Upper lobe of right lung (tissue), 1 donor: ENCODE measurements around the gene CDYL2. TPM values are rescaled to one million over a fixed set of nuclear protein-coding genes. Genes with fewer than 3 reads are reported as not detected.

Experiments
- ATAC-seq: fragments of 200-7000 bp; cut with Tn5 transposase; one replicate; pipeline ENCODE4 v1.9.1; 2020; ENCODE audit warnings: mild to moderate bottlenecking, moderate library complexity
- DNase-seq: peaks from one replicate; pipeline ENCODE4 v3.0.0-alpha.2; 2020
- H3K27ac ChIP-seq: fragments of 200-600 bp; one replicate; pipeline ENCODE4 v1.8.0; 2022
- H3K27me3 ChIP-seq: fragments of 200-600 bp; one replicate; pipeline ENCODE4 v1.8.0; 2022; ENCODE audit warnings: mild to moderate bottlenecking
- H3K36me3 ChIP-seq: fragments of 200-600 bp; one replicate; pipeline ENCODE4 v1.8.0; 2022
- H3K4me1 ChIP-seq: fragments of 200-600 bp; one replicate; pipeline ENCODE4 v1.8.0; 2022
- H3K4me3 ChIP-seq: fragments of 200-600 bp; one replicate; pipeline ENCODE4 v1.8.0; 2022; ENCODE audit warnings: mild to moderate bottlenecking
- H3K9me3 ChIP-seq: fragments of 200-600 bp; one replicate; pipeline ENCODE4 v1.8.0; 2022
- intact Hi-C: fragments of 100-400 bp; cut with DNase I; formaldehyde crosslinking; loops from one replicate; pipeline ENCODE4 v1.11.0; 2022
- total RNA-seq: library from RNA; stranded (reverse); fragmentation: NEBNext Ultra II Directional; extraction: Animal tissue kit (Norgen Biotek cat#: 25700); gene quantifications from one replicate; pipeline ENCODE4 v1.2.1, GENCODE V29; 2021
- TF ChIP-seq, protein P1 (sequence below): fragments of 200-600 bp; IDR thresholded peaks from one replicate; pipeline ENCODE4 v1.8.0; 2022; ENCODE audit warnings: antibody characterized with exemption
- donor health status: DM: no; HTN: yes; CAD: no; lungs with severe emphysema.

The CDYL2 gene
- total RNA-seq, 1 donor from 2014 or later = 21.0 TPM

DNA sequence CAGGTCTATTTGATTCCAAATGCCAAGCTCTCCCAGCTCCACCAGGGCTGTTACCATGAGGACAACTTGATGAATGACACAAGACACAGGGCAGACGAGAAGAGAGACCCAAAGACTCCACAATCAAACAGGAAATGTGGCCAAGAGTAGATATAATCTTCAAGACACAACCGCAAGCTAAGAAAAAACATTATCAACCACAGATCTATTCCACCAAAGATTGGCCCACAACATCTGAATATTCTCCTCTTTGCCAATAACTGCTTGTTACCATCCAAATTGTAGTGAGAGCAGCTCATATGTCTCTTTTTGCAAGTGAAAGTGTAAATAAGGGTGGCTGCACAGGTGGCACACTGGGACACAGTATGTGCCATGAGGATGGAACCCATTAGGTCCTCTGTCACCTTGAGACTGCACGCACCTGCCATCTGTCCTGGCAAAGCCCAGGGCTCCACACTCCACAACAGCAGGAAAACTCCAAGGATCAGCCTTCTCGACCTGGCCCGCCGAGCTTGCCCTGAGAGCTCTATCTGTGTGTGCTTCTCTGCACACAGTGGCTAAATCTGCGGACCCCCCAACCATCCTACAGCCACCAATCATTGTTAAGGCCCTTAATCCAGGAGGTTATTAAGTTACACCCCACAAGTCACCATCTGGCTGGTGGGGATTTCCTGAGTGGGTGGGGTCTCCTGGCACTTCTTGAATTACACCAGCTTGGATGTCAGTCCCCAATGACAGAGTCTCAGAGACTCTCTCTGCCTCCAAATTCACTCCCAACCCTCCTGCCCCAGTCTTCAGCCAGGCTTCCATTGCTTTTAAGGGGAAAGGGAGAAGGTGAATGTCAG lies 213.1 kb downstream of the CDYL2 start:
- intact Hi-C loops = no loop called here
- TF ChIP-seq, protein P1, sequence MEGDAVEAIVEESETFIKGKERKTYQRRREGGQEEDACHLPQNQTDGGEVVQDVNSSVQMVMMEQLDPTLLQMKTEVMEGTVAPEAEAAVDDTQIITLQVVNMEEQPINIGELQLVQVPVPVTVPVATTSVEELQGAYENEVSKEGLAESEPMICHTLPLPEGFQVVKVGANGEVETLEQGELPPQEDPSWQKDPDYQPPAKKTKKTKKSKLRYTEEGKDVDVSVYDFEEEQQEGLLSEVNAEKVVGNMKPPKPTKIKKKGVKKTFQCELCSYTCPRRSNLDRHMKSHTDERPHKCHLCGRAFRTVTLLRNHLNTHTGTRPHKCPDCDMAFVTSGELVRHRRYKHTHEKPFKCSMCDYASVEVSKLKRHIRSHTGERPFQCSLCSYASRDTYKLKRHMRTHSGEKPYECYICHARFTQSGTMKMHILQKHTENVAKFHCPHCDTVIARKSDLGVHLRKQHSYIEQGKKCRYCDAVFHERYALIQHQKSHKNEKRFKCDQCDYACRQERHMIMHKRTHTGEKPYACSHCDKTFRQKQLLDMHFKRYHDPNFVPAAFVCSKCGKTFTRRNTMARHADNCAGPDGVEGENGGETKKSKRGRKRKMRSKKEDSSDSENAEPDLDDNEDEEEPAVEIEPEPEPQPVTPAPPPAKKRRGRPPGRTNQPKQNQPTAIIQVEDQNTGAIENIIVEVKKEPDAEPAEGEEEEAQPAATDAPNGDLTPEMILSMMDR = no peak
- no peak for DNase-seq

DNA sequence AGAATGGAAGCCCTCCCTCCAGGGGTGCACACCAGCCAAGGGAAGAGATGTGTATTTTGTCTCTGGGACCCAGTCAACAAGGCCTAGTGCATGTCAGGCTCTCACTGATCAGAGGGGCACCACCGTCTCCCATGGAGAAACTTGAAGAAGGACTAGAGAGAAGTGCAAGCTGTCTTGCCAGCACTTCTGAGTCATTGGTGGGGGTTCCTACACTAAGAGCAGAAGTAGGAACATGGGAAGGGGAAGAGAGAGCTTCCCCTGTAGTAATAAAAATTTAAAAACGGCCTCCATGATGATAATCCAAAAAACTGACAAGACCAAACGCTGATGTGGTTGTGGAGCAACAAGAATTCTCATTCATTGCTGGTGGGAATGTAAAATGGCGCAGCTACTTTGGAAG lies 217.3 kb downstream of the CDYL2 start:
- Histone ChIP-seq H3K9me3 (no peaks in the 10 kb centered on the region), H3K27ac (no peak overlapping the region), H3K36me3 (no peaks in the 10 kb centered on the region), H3K4me3 (no peak overlapping the region), H3K27me3 (no peaks in the 10 kb centered on the region), H3K4me1 (no peaks in the 10 kb centered on the region)
- intact Hi-C loops = no loop called here
- TF ChIP-seq, protein P1 = no peak
- ATAC-seq = no peak
- DNase-seq = no peak

More for the DNA sequence above, 213.1 kb downstream of the CDYL2 start:
- Histone ChIP-seq H3K36me3 (no peaks in the 10 kb centered on the region), H3K27me3 (no peaks in the 10 kb centered on the region), H3K9me3 (no peaks in the 10 kb centered on the region), H3K27ac (no peak overlapping the region), H3K4me3 (no peak overlapping the region), H3K4me1 (no peaks in the 10 kb centered on the region)
- no peak for ATAC-seq

DNA sequence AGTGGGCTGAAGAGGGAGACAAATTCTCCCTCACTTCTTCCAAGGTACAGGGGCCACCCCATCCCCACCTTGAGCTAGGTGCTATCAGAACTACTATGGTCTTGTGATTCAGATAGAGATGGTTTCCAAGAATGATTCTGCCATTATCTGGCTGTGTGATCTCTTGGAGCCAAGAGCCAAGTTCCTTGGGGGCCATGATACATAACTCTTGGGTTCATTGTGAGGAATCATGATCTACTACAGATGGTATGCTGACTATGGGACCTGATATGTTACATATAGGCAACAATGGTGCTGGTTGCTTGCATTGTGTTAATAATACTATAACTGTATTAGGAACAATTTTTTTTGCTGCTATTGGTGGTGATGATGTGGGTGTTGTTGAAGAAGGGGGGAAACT lies 217.9 kb downstream of the CDYL2 start:
- intact Hi-C loops = no loop called here
- TF ChIP-seq, protein P1 = no peak

DNA sequence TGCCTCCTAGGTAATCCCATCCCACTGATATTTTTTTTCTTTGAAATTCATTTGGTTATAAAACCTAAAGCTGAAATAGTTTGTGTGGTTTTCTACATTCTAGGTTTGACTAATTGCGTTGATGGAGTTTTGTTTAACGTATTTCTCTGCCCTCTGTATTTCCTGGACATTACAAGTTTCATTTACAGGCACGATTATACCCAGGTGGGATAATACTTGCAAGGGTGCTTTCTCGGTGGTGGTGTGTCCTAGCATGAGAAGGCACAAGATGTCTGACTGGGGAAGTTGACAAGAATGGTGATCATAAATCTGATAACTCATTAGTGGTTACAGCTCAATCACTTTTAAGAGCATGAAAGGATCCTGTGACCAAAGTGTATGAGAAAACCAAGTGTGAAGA lies 218.6 kb downstream of the CDYL2 start:
- TF ChIP-seq, protein P1 = no peak

More for the DNA sequence above, 217.9 kb downstream of the CDYL2 start:
- Histone ChIP-seq H3K4me1 (no peaks in the 10 kb centered on the region), H3K27ac (no peak overlapping the region), H3K9me3 (no peaks in the 10 kb centered on the region), H3K36me3 (no peaks in the 10 kb centered on the region), H3K4me3 (no peak overlapping the region), H3K27me3 (no peaks in the 10 kb centered on the region)
- DNase-seq (no peak), ATAC-seq (no peak)

GRCh38 chr16:80583466-80583865 lies 220.9 kb downstream of the CDYL2 start:
- H3K27me3 ChIP-seq = no peaks in the 10 kb centered on the region
- no peaks in the 10 kb centered on the region for H3K4me1 ChIP-seq
- no peak overlapping the region for H3K27ac ChIP-seq
- ATAC-seq (no peak), DNase-seq (no peak)
- intact Hi-C loops = no loop called here
- H3K9me3 ChIP-seq = no peaks in the 10 kb centered on the region
- no peak overlapping the region for H3K4me3 ChIP-seq
- TF ChIP-seq, protein P1 = no peak
- no peaks in the 10 kb centered on the region for H3K36me3 ChIP-seq

More for the DNA sequence above, 218.6 kb downstream of the CDYL2 start:
- intact Hi-C loops = no loop called here
- Histone ChIP-seq H3K36me3 (no peaks in the 10 kb centered on the region), H3K27me3 (no peaks in the 10 kb centered on the region), H3K4me1 (no peaks in the 10 kb centered on the region), H3K4me3 (no peak overlapping the region), H3K9me3 (no peaks in the 10 kb centered on the region), H3K27ac (no peak overlapping the region)
- ATAC-seq (no peak), DNase-seq (no peak)
